Measurements from ENCODE around the gene CYTIP. TPM values are rescaled to one million over a fixed set of nuclear protein-coding genes. Genes with fewer than 3 reads are reported as not detected.

The CYTIP gene
- total RNA-seq, 1 donor from 2014 or later, result 1.0 TPM

- Histone ChIP-seq H3K4me3 (ENCODE audit: low read length in 3 of 3) (no peak overlapping the region), H3K36me3 (ENCODE audit: control insufficient read depth in 3 of 3, insufficient read depth in 3 of 3, low read length in 3 of 3) (no peaks in the 10 kb centered on the region), H3K4me1 (ENCODE audit: control insufficient read depth in 3 of 3, insufficient read depth in 3 of 3, low read length in 3 of 3) (no peaks in the 10 kb centered on the region), H3K9ac (ENCODE audit: low read depth in 1 of 3, low read length in 3 of 3) (no peak overlapping the region), H3K9me3 (ENCODE audit: control insufficient read depth in 3 of 3, low read length in 3 of 3) (peaks cover 0 to 7% (median 3%) of the 10 kb centered on the region in 3 donors), H3K27ac (ENCODE audit: low read depth, low read length) (no peak overlapping the region), H3K27me3 (ENCODE audit: control insufficient read depth in 3 of 3, insufficient read depth in 3 of 3, low read length in 3 of 3) (no peaks in the 10 kb centered on the region)
Measured at GRCh38 chr2:157426477-157426994, 17.4 kb downstream of the CYTIP start.

- peaks cover 0 to 1% (median 0%) of the 10 kb centered on the region in 3 donors for H3K4me1 ChIP-seq (ENCODE audit: control insufficient read depth in 3 of 3, insufficient read depth in 3 of 3, low read length in 3 of 3)
- no peaks in the 10 kb centered on the region for H3K36me3 ChIP-seq (ENCODE audit: control insufficient read depth in 3 of 3, insufficient read depth in 3 of 3, low read length in 3 of 3)
- no peak overlapping the region for H3K27ac ChIP-seq (ENCODE audit: low read depth, low read length)
- peaks cover 0 to 7% (median 3%) of the 10 kb centered on the region in 3 donors for H3K9me3 ChIP-seq (ENCODE audit: control insufficient read depth in 3 of 3, low read length in 3 of 3)
- no peak overlapping the region for H3K9ac ChIP-seq (ENCODE audit: low read depth in 1 of 3, low read length in 3 of 3)
- H3K27me3 ChIP-seq (ENCODE audit: control insufficient read depth in 3 of 3, insufficient read depth in 3 of 3, low read length in 3 of 3), result no peaks in the 10 kb centered on the region
- no peak overlapping the region for H3K4me3 ChIP-seq (ENCODE audit: low read length in 3 of 3)
Measured at GRCh38 chr2:157424374-157424773, 19.5 kb downstream of the CYTIP start.

- Histone ChIP-seq H3K9ac (ENCODE audit: low read depth in 1 of 3, low read length in 3 of 3) (no peak overlapping the region), H3K36me3 (ENCODE audit: control insufficient read depth in 3 of 3, insufficient read depth in 3 of 3, low read length in 3 of 3) (no peaks in the 10 kb centered on the region), H3K27ac (ENCODE audit: low read depth, low read length) (no peak overlapping the region), H3K9me3 (ENCODE audit: control insufficient read depth in 3 of 3, low read length in 3 of 3) (peaks cover 0 to 7% (median 3%) of the 10 kb centered on the region in 3 donors), H3K4me1 (ENCODE audit: control insufficient read depth in 3 of 3, insufficient read depth in 3 of 3, low read length in 3 of 3) (peaks cover 0 to 3% (median 0%) of the 10 kb centered on the region in 3 donors), H3K27me3 (ENCODE audit: control insufficient read depth in 3 of 3, insufficient read depth in 3 of 3, low read length in 3 of 3) (no peaks in the 10 kb centered on the region), H3K4me3 (ENCODE audit: low read length in 3 of 3) (no peak overlapping the region)
Measured at GRCh38 chr2:157421964-157422363, 21.9 kb downstream of the CYTIP start.

- Histone ChIP-seq H3K9me3 (ENCODE audit: control insufficient read depth in 3 of 3, low read length in 3 of 3) (peaks cover 0 to 4% (median 0%) of the 10 kb centered on the region in 3 donors), H3K27me3 (ENCODE audit: control insufficient read depth in 3 of 3, insufficient read depth in 3 of 3, low read length in 3 of 3) (no peaks in the 10 kb centered on the region), H3K9ac (ENCODE audit: low read depth in 1 of 3, low read length in 3 of 3) (no peak overlapping the region), H3K36me3 (ENCODE audit: control insufficient read depth in 3 of 3, insufficient read depth in 3 of 3, low read length in 3 of 3) (no peaks in the 10 kb centered on the region), H3K27ac (ENCODE audit: low read depth, low read length) (peak overlapping the region; percentile 63), H3K4me3 (ENCODE audit: low read length in 3 of 3) (no peak overlapping the region), H3K4me1 (ENCODE audit: control insufficient read depth in 3 of 3, insufficient read depth in 3 of 3, low read length in 3 of 3) (peaks cover 0 to 3% (median 0%) of the 10 kb centered on the region in 3 donors)
Measured at GRCh38 chr2:157421331-157421944, 22.5 kb downstream of the CYTIP start.

- Histone ChIP-seq H3K9ac (ENCODE audit: low read depth in 1 of 3, low read length in 3 of 3) (no peak overlapping the region), H3K9me3 (ENCODE audit: control insufficient read depth in 3 of 3, low read length in 3 of 3) (peaks cover 0 to 3% (median 0%) of the 10 kb centered on the region in 3 donors), H3K27me3 (ENCODE audit: control insufficient read depth in 3 of 3, insufficient read depth in 3 of 3, low read length in 3 of 3) (no peaks in the 10 kb centered on the region), H3K27ac (ENCODE audit: low read depth, low read length) (peak overlapping the region; percentile 63), H3K36me3 (ENCODE audit: control insufficient read depth in 3 of 3, insufficient read depth in 3 of 3, low read length in 3 of 3) (no peaks in the 10 kb centered on the region), H3K4me1 (ENCODE audit: control insufficient read depth in 3 of 3, insufficient read depth in 3 of 3, low read length in 3 of 3) (peaks cover 0 to 3% (median 0%) of the 10 kb centered on the region in 3 donors), H3K4me3 (ENCODE audit: low read length in 3 of 3) (no peak overlapping the region)
Measured at GRCh38 chr2:157420771-157421323, 23.0 kb downstream of the CYTIP start.

GRCh38 chr2:157419031-157419575 lies 24.8 kb downstream of the CYTIP start:
- peak overlapping the region; percentile 40 for H3K27ac ChIP-seq (ENCODE audit: low read depth, low read length)
- H3K36me3 ChIP-seq (ENCODE audit: control insufficient read depth in 3 of 3, insufficient read depth in 3 of 3, low read length in 3 of 3), result no peaks in the 10 kb centered on the region

GRCh38 chr2:157418239-157418641 lies 25.6 kb downstream of the CYTIP start:
- Histone ChIP-seq H3K4me3 (ENCODE audit: low read length in 3 of 3) (no peak overlapping the region), H3K4me1 (ENCODE audit: control insufficient read depth in 3 of 3, insufficient read depth in 3 of 3, low read length in 3 of 3) (peaks cover 0 to 3% (median 0%) of the 10 kb centered on the region in 3 donors), H3K27ac (ENCODE audit: low read depth, low read length) (no peak overlapping the region), H3K27me3 (ENCODE audit: control insufficient read depth in 3 of 3, insufficient read depth in 3 of 3, low read length in 3 of 3) (no peaks in the 10 kb centered on the region), H3K36me3 (ENCODE audit: control insufficient read depth in 3 of 3, insufficient read depth in 3 of 3, low read length in 3 of 3) (no peaks in the 10 kb centered on the region), H3K9ac (ENCODE audit: low read depth in 1 of 3, low read length in 3 of 3) (no peak overlapping the region), H3K9me3 (ENCODE audit: control insufficient read depth in 3 of 3, low read length in 3 of 3) (no peaks in the 10 kb centered on the region)

More at GRCh38 chr2:157419031-157419575, 24.8 kb downstream of the CYTIP start:
- peaks cover 0 to 3% (median 0%) of the 10 kb centered on the region in 3 donors for H3K4me1 ChIP-seq (ENCODE audit: control insufficient read depth in 3 of 3, insufficient read depth in 3 of 3, low read length in 3 of 3)
- no peak overlapping the region for H3K4me3 ChIP-seq (ENCODE audit: low read length in 3 of 3)
- no peaks in the 10 kb centered on the region for H3K9me3 ChIP-seq (ENCODE audit: control insufficient read depth in 3 of 3, low read length in 3 of 3)
- no peaks in the 10 kb centered on the region for H3K27me3 ChIP-seq (ENCODE audit: control insufficient read depth in 3 of 3, insufficient read depth in 3 of 3, low read length in 3 of 3)
- no peak overlapping the region for H3K9ac ChIP-seq (ENCODE audit: low read depth in 1 of 3, low read length in 3 of 3)

- Histone ChIP-seq H3K4me1 (ENCODE audit: control insufficient read depth in 3 of 3, insufficient read depth in 3 of 3, low read length in 3 of 3) (peaks cover 0 to 3% (median 0%) of the 10 kb centered on the region in 3 donors), H3K4me3 (ENCODE audit: low read length in 3 of 3) (no peak overlapping the region), H3K27ac (ENCODE audit: low read depth, low read length) (no peak overlapping the region)
Measured at GRCh38 chr2:157415591-157416101, 28.2 kb downstream of the CYTIP start.

GRCh38 chr2:157414050-157414449 lies 29.8 kb downstream of the CYTIP start:
- no peaks in the 10 kb centered on the region for H3K4me1 ChIP-seq (ENCODE audit: control insufficient read depth in 3 of 3, insufficient read depth in 3 of 3, low read length in 3 of 3)
- H3K4me3 ChIP-seq (ENCODE audit: low read length in 3 of 3), result no peak overlapping the region
- no peaks in the 10 kb centered on the region for H3K9me3 ChIP-seq (ENCODE audit: control insufficient read depth in 3 of 3, low read length in 3 of 3)
- no peaks in the 10 kb centered on the region for H3K27me3 ChIP-seq (ENCODE audit: control insufficient read depth in 3 of 3, insufficient read depth in 3 of 3, low read length in 3 of 3)
- no peak overlapping the region for H3K9ac ChIP-seq (ENCODE audit: low read depth in 1 of 3, low read length in 3 of 3)
- no peak overlapping the region for H3K27ac ChIP-seq (ENCODE audit: low read depth, low read length)
- H3K36me3 ChIP-seq (ENCODE audit: control insufficient read depth in 3 of 3, insufficient read depth in 3 of 3, low read length in 3 of 3), result no peaks in the 10 kb centered on the region

More at GRCh38 chr2:157415591-157416101, 28.2 kb downstream of the CYTIP start:
- H3K36me3 ChIP-seq (ENCODE audit: control insufficient read depth in 3 of 3, insufficient read depth in 3 of 3, low read length in 3 of 3), result no peaks in the 10 kb centered on the region
- no peaks in the 10 kb centered on the region for H3K27me3 ChIP-seq (ENCODE audit: control insufficient read depth in 3 of 3, insufficient read depth in 3 of 3, low read length in 3 of 3)
- H3K9ac ChIP-seq (ENCODE audit: low read depth in 1 of 3, low read length in 3 of 3), result no peak overlapping the region
- H3K9me3 ChIP-seq (ENCODE audit: control insufficient read depth in 3 of 3, low read length in 3 of 3), result no peaks in the 10 kb centered on the region
